Aorta (tissue), 5 donors: Measurements from ENCODE around the gene NGB. TPM values are rescaled to one million over a fixed set of nuclear protein-coding genes. Genes with fewer than 3 reads are reported as not detected.

Experiments used
- ATAC-seq: fragments of 200-7000 bp; cut with Tn5 transposase; one replicate; pipeline ENCODE4 v1.9.1; 2022; ENCODE audit warnings: moderate library complexity; ENCODE audit not compliant: low FRiP score
- DNase-seq, 2 donors: peaks; one replicate each; pipeline ENCODE4 v3.0.0-alpha.2; 2020
- H3K27ac ChIP-seq, 2 donors: one replicate each; pipeline ENCODE4 v1.5.1; 2013; ENCODE audit warnings: low read length in 2 of 2, mild to moderate bottlenecking in 2 of 2, moderate library complexity in 2 of 2, control low read depth in 1 of 2, inconsistent platforms in 1 of 2, low read depth in 1 of 2
- H3K27me3 ChIP-seq, 2 donors: one replicate each; pipeline ENCODE4 v1.6.1; 2013; ENCODE audit warnings: control low read depth in 1 of 2, low read length in 1 of 2, mild to moderate bottlenecking in 1 of 2, moderate library complexity in 1 of 2; ENCODE audit not compliant: insufficient read depth in 2 of 2, control insufficient read depth in 1 of 2
- H3K36me3 ChIP-seq, 2 donors: one replicate each; pipeline ENCODE4 v1.6.1; 2013; ENCODE audit warnings: control low read depth in 1 of 2, low read length in 1 of 2, mild to moderate bottlenecking in 1 of 2; ENCODE audit not compliant: insufficient read depth in 2 of 2, control insufficient read depth in 1 of 2
- H3K4me1 ChIP-seq, 2 donors: one replicate each; pipeline ENCODE4 v1.6.1; 2013; ENCODE audit warnings: low read length in 2 of 2, control low read depth in 1 of 2, mild to moderate bottlenecking in 1 of 2, moderate library complexity in 1 of 2; ENCODE audit not compliant: insufficient read depth in 2 of 2, control insufficient read depth in 1 of 2
- H3K4me3 ChIP-seq, 2 donors: one replicate each; pipeline ENCODE4 v1.5.1; 2013; ENCODE audit warnings: low read length in 2 of 2, control low read depth in 1 of 2, mild to moderate bottlenecking in 1 of 2
- H3K9me3 ChIP-seq: one replicate; pipeline ENCODE4 v1.6.1; 2013; ENCODE audit warnings: mild to moderate bottlenecking, low read length; ENCODE audit not compliant: control insufficient read depth
- WGBS, 2 donors: extraction: QIAGEN DNeasy Blood & Tissue Kit; methylation state at CpG; one replicate each; pipeline ENCODE4 v1.1.7; 2013; 5-methylcytosine and 5-hydroxymethylcytosine counted together
- intact Hi-C, 2 donors: fragments of 100-400 bp; cut with DNase I; formaldehyde crosslinking; loops; one replicate each; pipeline versions ENCODE4 v1.14.2 to v1.15.0; 2022
- polyA plus RNA-seq, 2 donors: library from polyadenylated mRNA; stranded (reverse); fragments of 200-250 nt; gene quantifications; one replicate each; pipeline ENCODE4 v1.2.3, GENCODE V29; 2013
- total RNA-seq, 2 donors: library from RNA; stranded (reverse); fragmentation: NEBNext Ultra II Directional; extraction: Animal tissue kit (Norgen Biotek cat#: 25700); gene quantifications; one replicate each; pipeline ENCODE4 v1.2.1, GENCODE V29; 2021
- donor health status: healthy with polysubstance abuse.
- donor health status: Bipolar disorder and iron deficiency.
- donor health status: DM: no; HTN: no; CAD: no.
- donor health status: DM: no; HTN: no; CAD: no.
- donor health status: DM: yes; HTN: yes; CAD: no.

The NGB gene
- total and polyA plus RNA-seq, 4 donors: not detected

GRCh38 chr14:77264466-77265186 lies 6.4 kb downstream of the NGB start:
- no peak overlapping the region for H3K27ac ChIP-seq
- peaks cover 9% of the 10 kb centered on the region for H3K9me3 ChIP-seq
- DNase-seq: no peak
- 81 to 84% methylated on average over 16 of the region's 16 CpGs for WGBS, 2 donors
- H3K36me3 ChIP-seq: no peaks in the 10 kb centered on the region
- no peaks in the 10 kb centered on the region for H3K4me1 ChIP-seq
- H3K4me3 ChIP-seq: no peak overlapping the region
- intact Hi-C loops: no loop called here
- no peak for ATAC-seq
- H3K27me3 ChIP-seq: peaks cover 0 to 5% of the 10 kb centered on the region in 2 donors

- no peak overlapping the region for H3K27ac ChIP-seq
- H3K4me1 ChIP-seq: no peaks in the 10 kb centered on the region
- 39 to 50% methylated on average over 10 of the region's 10 CpGs for WGBS, 2 donors
- H3K9me3 ChIP-seq: no peaks in the 10 kb centered on the region
- H3K36me3 ChIP-seq: no peaks in the 10 kb centered on the region
- intact Hi-C loops: no loop called here
- no peak overlapping the region for H3K4me3 ChIP-seq
- no peaks in the 10 kb centered on the region for H3K27me3 ChIP-seq
- DNase-seq (no peak), ATAC-seq (no peak)
These were observed 10.4 kb downstream of the NGB start for GRCh38 chr14:77260631-77261030.

GRCh38 chr14:77260199-77260598 lies 10.8 kb downstream of the NGB start:
- H3K9me3 ChIP-seq: no peaks in the 10 kb centered on the region
- DNase-seq: no peak
- no peak overlapping the region for H3K4me3 ChIP-seq
- no peaks in the 10 kb centered on the region for H3K27me3 ChIP-seq
- ATAC-seq: no peak
- 78 to 82% methylated on average over 11 of the region's 11 CpGs for WGBS, 2 donors
- H3K27ac ChIP-seq: no peak overlapping the region
- H3K4me1 ChIP-seq: no peaks in the 10 kb centered on the region
- H3K36me3 ChIP-seq: no peaks in the 10 kb centered on the region
- intact Hi-C loops: no loop called here

GRCh38 chr14:77259025-77259715 lies 11.8 kb downstream of the NGB start:
- intact Hi-C loops: no loop called here
- H3K9me3 ChIP-seq: no peaks in the 10 kb centered on the region
- WGBS, 2 donors: 49 to 55% methylated on average over 11 of the region's 11 CpGs
- H3K4me1 ChIP-seq: no peaks in the 10 kb centered on the region
- no peaks in the 10 kb centered on the region for H3K36me3 ChIP-seq
- DNase-seq: no peak
- no peaks in the 10 kb centered on the region for H3K27me3 ChIP-seq
- no peak overlapping the region for H3K4me3 ChIP-seq
- no peak overlapping the region for H3K27ac ChIP-seq
- ATAC-seq: no peak

GRCh38 chr14:77258566-77258965 lies 12.4 kb downstream of the NGB start:
- no peak for DNase-seq
- ATAC-seq: no peak
- intact Hi-C loops: no loop called here

GRCh38 chr14:77257700-77258099 lies 13.3 kb downstream of the NGB start:
- Histone ChIP-seq H3K27ac (no peak overlapping the region), H3K36me3 (no peaks in the 10 kb centered on the region), H3K27me3 (no peaks in the 10 kb centered on the region), H3K9me3 (no peaks in the 10 kb centered on the region), H3K4me3 (no peak overlapping the region), H3K4me1 (no peaks in the 10 kb centered on the region)
- intact Hi-C loops: no loop called here
- no peak for DNase-seq
- WGBS, 2 donors: 86 to 89% methylated on average over 10 of the region's 10 CpGs
- no peak for ATAC-seq

More at GRCh38 chr14:77258566-77258965, 12.4 kb downstream of the NGB start:
- Histone ChIP-seq H3K27ac (no peak overlapping the region), H3K36me3 (no peaks in the 10 kb centered on the region), H3K27me3 (no peaks in the 10 kb centered on the region), H3K4me1 (no peaks in the 10 kb centered on the region), H3K4me3 (no peak overlapping the region), H3K9me3 (no peaks in the 10 kb centered on the region)
- WGBS, 2 donors: 86 to 92% methylated on average over 5 of the region's 5 CpGs

GRCh38 chr14:77256694-77257093 lies 14.3 kb downstream of the NGB start:
- Histone ChIP-seq H3K27me3 (no peaks in the 10 kb centered on the region), H3K9me3 (no peaks in the 10 kb centered on the region), H3K4me3 (no peak overlapping the region), H3K36me3 (no peaks in the 10 kb centered on the region), H3K4me1 (no peaks in the 10 kb centered on the region), H3K27ac (no peak overlapping the region)
- intact Hi-C loops: no loop called here
- DNase-seq (no peak), ATAC-seq (no peak)
- 90 to 92% methylated on average over 8 of the region's 8 CpGs for WGBS, 2 donors

GRCh38 chr14:77253333-77254190 lies 17.4 kb downstream of the NGB start:
- DNase-seq: no peak
- intact Hi-C loops: no loop called here
- Histone ChIP-seq H3K4me3 (no peak overlapping the region), H3K27me3 (no peaks in the 10 kb centered on the region), H3K27ac (no peak overlapping the region), H3K36me3 (no peaks in the 10 kb centered on the region), H3K4me1 (no peaks in the 10 kb centered on the region), H3K9me3 (no peaks in the 10 kb centered on the region)
- 78 to 79% methylated on average over 20 of the region's 20 CpGs for WGBS, 2 donors
- no peak for ATAC-seq
